GM18511 (cell line): ENCODE data around the gene MIR17HG.
"Not testable (repeated sequence)": the region's sequence is repeated elsewhere in the genome, so short reads cannot be mapped to it uniquely, and the experiment has no call there.

Experiments used
- ATAC-seq: cut with Tn5 transposase; IDR thresholded peaks from one replicate; pipeline ENCODE4 v1.9.1; 2021; ENCODE audit warnings: mild to moderate bottlenecking, moderate library complexity; ENCODE audit not compliant: unreplicated experiment

MIR17HG gene

DNA sequence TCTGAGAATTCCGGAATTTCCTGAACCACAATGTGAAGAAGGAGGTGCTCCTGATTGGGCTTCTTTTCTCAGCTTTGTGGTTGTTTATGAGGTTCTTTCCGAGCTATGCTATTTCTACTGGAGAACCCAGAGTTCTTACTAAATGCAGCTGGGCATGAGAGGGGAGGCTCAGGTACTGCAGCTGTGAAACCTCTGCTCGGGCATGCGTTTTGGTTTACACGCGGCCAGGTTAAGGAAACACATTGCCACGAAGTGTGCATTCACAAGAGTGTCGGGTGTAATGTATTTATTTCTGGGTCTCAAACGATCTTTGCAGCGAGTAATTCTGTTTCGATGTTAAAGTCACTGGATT, 661 bp upstream of the MIR17HG start:
- peak; percentile 30 for ATAC-seq

DNA sequence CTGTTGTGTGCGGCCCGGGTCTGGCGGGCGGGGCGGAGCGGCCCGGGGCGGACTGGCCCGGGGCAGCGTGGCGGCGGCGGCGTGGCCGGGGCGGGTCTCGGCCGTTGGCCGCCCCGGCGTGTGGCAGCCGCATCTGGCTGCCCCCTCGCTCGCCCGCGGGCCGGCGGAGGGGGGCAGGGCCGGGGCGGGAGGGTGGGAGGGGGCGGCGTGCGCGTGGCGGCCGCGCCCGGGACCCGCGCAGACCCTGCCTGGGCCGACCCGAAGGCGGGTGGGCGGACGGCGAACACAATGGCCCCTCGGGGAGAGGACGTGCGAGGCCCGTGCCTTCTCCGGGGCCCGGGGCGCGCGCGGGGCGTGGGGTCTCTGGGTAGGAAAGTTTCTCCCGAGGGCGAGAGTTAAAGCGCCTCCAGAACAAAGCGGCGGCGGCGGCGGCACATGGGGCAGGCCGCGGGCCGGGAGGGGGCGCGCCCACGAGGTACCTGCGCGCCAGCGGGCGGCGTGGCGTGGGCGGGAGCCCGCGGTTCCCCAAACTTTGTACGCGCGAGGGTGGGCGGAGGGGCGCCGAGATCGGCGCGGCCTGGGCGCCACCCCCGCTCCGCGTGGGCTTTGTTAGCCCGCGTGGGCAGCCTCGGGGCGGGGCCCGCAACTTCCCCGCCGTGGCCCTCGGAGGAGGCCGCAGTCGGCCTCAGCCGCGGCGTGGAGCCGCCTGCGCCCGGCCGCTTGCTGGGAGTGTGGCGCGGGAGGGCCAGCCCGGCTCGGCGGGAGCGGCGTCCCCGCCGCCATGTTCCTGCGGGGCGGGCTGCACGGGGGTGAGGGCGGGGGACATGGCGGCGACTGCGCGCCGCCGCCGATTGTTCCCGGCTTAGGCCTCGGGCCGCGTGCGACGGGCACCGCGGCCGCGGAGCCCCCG, 764 bp downstream of the MIR17HG start:
- peak; percentile 42 for ATAC-seq

DNA sequence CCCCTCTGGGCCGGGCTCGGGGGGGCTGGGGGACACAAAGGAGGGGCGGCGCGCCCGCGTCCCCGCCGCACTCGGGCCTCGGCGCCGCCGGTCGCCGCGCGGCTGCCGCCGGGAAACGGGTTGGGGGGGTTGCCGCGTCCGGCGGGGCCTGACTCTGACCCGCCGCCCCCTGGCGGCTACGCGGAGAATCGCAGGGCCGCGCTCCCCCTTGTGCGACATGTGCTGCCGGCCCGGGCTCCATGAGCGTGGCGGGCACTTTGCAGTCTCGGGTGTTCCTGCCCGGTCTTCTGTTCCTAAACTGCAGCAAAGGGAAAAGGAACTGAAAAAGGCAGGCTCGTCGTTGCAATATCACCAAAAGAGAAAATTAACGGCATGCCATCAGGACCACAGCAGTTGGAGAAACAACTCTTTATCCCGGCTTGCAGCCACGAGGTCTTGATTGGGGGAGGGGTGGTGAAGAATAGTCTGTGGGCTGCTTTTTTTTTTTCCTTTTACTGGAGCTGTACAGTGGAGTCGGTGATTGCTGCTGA, 1.5 kb downstream of the MIR17HG start:
- peak; percentile 54 for ATAC-seq

DNA sequence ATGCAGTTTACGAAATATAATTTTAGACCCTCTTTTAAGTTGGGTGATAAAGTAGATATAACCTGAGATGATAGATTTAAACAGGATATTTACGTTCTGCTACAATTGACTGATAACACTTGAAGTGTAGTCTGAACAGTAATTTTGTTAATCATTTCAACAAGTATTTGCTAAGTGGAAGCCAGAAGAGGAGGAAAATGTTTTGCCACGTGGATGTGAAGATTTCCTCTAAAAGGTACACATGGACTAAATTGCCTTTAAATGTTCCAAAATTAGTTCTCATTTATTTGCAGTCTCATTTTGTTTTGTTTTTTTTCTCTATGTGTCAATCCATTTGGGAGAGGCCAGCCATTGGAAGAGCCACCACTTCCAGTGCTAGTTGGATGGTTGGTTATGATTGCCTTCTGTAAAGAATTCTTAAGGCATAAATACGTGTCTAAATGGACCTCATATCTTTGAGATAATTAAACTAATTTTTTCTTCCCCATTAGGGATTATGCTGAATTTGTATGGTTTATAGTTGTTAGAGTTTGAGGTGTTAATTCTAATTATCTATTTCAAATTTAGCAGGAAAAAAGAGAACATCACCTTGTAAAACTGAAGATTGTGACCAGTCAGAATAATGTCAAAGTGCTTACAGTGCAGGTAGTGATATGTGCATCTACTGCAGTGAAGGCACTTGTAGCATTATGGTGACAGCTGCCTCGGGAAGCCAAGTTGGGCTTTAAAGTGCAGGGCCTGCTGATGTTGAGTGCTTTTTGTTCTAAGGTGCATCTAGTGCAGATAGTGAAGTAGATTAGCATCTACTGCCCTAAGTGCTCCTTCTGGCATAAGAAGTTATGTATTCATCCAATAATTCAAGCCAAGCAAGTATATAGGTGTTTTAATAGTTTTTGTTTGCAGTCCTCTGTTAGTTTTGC, 2.8 kb downstream of the MIR17HG start:
- no peak for ATAC-seq

DNA sequence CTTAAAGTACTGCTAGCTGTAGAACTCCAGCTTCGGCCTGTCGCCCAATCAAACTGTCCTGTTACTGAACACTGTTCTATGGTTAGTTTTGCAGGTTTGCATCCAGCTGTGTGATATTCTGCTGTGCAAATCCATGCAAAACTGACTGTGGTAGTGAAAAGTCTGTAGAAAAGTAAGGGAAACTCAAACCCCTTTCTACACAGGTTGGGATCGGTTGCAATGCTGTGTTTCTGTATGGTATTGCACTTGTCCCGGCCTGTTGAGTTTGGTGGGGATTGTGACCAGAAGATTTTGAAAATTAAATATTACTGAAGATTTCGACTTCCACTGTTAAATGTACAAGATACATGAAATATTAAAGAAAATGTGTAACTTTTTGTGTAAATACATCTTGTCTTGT, 3.6 kb downstream of the MIR17HG start:
- no peak for ATAC-seq

DNA sequence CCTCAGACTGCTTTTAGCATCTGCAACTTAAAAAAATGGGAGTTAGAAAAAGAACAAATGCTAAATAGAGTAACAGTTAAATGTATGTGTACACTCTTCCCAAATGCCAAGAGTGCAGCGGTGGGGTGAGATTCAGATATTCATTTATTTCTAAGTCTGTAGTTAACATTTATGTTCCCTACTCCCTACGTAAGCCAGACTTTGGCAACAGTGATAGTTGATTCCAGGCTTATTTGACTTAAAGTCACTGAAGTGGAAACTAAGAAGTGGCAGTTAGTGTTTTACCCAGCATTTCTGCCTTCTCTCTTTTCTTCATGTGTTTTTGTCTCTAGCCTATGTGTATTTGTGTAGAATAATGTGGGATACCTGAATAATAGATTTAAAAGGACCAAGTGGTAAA, 4.5 kb downstream of the MIR17HG start:
- ATAC-seq, result no peak

DNA sequence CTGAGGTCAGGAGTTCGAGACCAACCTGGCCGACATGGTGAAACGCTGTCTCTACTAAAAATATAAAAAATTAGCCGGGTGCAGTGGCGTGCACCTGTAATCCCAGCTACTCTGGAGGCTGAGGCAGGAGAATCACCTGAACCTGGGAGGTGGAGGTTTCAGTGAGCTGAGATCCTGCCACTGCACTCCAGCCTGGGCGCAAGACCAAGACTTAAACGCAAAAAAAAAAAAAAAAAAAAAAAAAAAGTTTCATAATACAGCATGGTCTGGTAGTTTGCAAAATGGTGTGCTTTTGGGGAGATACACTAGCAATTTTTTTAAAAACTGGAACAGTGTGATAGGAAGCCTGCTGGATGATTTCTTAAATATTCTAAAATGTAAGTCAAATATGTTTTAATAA, 5.4 kb downstream of the MIR17HG start:
- not testable (repeated sequence) for ATAC-seq

DNA sequence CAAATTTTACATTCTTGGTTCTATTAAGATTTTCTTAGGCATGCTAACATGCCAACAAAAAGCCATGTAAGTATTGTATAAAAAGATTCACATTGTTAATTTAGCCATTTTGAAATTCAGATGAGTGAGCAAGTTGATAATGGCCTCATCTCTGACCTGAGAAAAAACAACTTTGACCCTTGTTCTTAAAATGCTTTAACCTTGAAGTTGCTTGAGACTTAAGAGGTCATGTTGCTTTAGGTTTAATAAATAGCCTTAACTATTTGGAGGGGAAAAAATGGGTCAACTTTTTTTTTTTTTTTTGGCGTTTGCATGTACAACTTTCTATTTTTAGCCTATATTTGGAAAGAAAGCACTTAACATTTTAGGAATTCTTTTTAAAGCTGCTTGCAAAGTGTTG, 6.0 kb downstream of the MIR17HG start:
- no peak for ATAC-seq

DNA sequence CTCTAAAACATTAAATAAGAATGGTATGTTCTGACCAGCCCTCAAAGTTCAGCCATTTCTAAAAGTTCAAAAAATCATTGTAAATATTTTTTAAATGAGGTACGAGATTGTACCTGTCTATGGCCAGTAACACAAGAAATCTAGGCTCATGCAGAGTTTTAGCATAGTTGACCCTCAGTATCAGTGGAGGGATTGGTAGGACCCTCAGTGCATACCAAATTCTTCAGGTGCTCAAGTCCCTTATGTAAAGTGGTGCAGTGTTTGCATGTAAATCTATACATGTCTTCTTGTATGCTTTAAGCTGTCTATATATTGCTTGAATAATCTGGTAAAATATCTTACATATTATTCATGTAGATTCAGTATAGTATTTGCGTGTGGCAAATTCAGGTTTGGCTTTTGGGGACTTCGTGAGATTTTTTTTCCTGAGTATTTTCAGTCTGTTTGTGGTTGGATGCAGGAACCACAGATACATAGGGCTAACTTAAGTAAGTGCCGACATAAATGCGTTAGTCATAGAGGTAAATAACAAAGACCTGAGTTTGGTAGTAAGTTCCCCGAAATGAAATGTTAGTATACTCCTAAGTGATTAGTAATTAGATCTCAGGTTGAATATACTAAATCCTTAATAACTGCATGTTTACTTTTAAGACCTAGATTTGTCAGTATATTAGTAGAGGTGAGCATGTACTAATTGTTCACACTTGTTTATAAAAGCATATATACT, 7.8 kb downstream of the MIR17HG start:
- ATAC-seq, result no peak

DNA sequence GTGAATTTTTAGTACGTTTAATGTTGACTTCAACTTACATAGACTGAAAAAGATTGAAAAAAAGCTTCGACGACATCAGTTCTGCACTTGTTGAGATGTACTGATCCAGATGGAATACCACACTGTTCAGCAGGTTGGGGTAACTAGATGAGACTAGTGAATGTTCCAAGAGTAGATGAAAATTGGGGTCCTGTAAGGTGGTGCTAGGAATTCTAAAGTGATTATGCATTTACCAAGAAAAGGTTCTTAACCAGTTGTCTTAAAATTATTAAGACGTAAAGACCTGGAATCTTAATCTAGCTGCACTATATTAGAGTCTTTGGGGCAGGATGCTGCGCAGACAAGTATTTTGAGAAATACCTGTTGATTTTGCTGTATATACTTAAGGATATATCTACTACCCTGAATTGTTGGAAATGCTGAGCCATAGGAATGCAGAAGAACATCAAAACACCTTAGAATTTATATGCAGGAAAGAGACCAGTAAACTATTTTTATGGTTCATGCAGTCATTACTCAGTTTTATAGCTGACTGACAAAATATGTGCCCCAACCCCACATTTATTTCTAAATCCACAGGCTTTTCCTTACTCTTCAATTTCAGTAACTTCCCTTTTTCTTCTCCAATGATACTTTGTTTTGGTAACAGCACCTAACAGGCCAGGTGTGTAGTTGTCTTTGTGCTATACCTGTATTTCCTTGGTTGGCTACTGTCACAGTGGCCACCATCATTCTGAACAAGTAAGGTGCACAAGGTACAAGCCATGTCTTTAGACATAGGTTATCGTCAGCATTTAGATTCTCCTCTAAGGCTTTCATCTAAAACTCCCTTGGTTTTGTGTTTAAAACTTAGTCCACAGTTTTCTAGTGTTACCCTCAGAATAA, 8.6 kb downstream of the MIR17HG start:
- ATAC-seq, result no peak

DNA sequence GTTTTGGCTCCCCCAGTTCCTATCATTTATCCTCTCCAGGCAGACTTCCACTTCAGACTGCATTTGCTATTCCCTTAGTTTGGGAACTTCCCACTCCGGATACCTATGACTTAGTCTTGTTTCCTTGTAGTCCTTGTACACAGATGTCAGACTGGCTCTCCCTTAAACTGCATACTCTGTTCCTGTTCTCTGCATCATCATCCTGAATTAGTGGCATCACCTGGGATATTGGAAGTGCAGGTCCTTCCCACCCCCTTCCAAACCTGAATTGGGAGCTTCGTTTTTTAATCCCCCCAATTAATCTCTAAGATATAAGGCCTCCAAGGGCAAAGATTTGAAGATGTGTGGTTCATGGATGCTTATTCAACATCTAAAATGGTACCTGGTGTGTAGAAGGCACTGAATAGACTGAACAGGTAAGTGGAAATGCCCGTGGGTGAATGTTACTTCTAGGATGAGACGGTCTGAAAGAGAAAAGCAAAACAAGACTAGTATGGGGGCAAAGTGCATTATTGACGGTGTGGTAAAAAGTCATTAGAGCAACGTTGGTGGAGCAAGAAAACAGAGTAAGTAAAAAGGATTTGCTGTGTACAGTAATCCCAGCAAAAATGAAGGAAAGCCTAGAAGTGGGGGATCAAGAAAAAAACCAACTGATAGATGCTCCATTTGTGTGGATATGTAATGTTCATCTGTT, 9.6 kb downstream of the MIR17HG start:
- no peak for ATAC-seq

DNA sequence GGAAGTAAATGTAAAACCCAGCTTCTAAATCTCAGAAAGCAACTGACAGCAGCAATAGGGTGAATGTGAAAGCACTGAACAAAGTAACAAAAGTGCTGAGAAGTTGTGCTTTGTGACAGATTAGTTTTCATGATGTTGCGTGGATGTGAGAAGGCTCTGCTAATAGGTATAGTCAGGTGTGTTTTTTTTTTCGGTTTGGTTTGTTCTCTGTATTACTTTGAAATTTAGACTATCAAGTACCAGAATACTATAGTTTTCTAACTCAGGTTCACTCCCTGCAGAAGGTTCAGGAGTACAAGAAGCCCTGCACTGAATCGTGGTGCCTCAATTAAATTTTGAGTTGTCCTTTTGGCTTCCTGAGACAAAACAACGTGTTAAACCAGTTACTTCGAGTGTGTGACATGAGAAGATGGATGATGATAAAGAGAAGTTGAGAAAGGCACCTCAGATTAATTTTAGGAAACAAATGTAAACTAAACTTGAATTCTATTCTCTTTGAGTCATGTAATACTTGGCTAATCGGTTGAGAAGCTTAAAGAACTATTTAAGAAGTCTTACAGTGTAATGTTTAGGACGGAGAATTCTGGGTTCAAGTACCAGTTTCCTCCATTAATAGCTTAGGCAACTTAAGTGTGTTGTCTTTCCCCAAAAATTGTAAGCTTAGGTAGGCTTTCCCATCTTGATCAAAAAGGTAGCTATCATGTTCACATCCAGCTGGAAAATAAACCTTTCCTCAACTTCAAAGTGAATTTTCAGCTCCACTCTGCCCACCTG, 10.3 kb downstream of the MIR17HG start:
- ATAC-seq, result no peak

DNA sequence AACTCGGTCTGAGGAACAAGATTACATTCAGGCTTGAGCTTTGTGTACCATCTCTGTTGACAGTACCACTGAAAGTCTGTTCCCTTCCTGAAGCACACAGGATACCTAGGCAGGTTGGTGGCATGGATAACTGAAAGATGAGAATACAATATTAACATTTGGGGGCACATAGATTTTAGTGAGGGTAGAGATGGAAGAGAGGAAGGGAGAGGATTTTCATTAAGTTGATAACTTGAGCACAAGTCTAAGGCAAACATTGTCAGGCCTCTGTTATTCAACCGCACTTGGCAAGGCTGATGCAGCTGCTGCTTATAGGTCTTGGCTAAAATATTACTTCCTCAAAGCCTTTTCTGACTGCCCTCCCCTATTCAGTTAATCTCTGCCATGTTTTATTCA, 10.9 kb downstream of the MIR17HG start:
- no peak for ATAC-seq

DNA sequence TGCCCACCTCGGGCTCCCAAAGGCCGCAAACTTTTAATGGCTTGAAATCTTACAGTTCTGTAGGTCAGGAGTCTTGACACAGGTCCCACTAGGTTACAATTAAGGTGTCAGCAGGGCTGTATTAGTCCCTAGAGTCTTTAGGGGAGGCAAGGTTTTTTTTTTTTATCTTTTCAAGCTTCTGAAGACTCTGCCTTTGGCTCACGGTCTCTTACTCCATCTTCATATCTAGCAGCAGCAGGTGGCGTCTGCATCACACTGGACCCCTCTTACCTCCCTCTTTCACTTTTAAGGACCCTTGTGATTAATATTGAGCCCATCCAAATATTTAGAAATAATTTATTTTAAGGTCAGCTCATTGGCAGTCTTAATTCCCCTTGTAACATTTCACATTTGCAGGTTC, 11.6 kb downstream of the MIR17HG start:
- no peak for ATAC-seq

DNA sequence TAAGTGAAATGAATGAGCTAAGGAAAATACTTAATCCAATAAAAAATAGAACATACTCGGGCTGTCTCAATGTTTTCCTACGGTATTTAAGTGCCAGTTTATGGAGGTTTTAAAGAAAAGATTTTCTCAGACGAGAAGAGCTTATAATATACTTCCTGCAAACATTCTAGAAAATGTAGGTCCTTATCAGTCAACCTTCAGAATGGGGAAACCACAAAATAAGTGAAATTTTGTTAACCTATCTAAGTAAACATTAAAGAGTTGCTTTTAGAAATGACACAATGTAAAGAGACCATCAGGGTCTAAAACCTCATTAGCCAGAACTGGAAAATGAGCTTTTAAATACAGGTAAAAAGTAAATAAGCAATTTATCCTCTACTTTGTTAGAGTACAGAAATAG, 12.1 kb downstream of the MIR17HG start:
- ATAC-seq, result no peak

DNA sequence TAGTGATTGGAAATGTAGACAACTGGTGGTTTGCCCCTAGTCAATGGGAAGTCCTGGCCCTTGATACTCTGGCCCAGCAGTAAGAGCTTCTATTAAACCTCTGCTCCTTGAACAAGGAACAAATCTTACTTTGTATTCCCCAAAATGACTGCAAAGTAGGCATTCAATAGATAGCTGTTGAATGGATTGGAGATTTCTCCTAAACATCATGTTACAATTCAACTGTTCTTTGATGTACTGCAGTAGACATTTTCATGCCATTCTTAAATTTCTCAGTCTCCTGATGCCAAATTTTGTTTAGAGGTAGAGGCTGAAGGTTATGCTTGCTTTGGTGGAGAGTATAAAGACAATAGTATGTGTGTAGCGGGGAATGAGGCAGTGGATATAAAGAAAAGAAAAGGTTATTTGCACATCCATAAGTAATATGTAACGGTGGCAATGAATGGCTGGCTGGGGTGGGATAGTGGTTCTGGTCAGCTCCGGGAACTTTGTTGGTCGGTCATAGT, 12.8 kb downstream of the MIR17HG start:
- ATAC-seq, result no peak

DNA sequence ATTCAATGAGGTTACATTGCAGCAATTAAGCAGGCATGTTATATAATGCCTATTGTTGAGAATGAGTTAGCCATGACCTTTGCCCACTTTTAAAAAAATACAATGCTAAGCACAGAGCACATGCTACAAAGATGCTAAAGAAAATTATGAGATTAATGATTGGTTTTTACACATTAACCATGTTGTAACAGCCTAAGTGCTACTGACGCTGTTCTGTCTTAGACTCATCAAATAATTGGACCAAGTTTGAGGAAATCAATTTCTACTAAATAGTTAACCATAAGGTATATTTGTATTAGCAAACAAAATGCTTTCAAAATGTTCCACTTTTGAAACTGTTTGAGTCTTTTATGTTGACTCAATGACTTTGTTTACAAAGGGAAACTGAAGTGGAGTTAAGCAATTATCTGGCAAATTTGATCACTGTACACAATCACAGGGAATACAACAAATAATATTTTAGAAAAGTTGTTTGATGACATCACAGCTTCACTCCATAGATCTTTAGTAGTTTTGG, 14.3 kb downstream of the MIR17HG start:
- ATAC-seq, result no peak

DNA sequence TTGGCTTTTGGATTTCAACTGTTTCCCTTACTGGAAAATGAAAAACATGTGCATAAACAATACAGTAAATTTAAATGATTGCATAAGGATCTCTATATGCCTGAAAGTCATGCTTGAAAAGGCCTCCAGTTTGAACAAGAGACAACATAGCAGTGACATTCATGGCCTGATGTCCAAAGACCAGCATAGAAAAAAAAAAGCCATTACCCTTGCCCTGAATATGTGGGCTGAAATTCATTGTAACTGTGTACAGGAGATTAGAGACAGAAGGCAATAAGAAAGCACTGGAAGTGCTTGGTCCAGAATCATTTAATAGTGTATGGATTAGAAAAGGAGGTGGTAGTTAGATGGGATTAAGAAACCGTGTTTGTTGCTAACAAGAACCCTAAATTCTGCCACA, 15.4 kb downstream of the MIR17HG start:
- ATAC-seq, result no peak
